K562 (cell line): ENCODE results near the gene HRAS. TPM values are rescaled to one million over a fixed set of nuclear protein-coding genes. Genes with fewer than 3 reads are reported as not detected.

Experiments used
- ATAC-seq: fragments of 200-7000 bp; cut with Tn5 transposase; 3 replicates; pipeline ENCODE4 v1.9.1; 2020; ENCODE audit warnings: moderate library complexity
- BruUV-seq: library from RNA; stranded (reverse); fragments of 400-500 nt; replicated peaks from 2 replicates; lab custom pipeline; 2021; lab: Mats Ljungman, UMichigan
- CTCF ChIA-PET: fragments of 300-600 bp; formaldehyde crosslinking; extraction: SDS; loops from one replicate; lab custom pipeline; 2021; ENCODE audit warnings: low intra/inter-chr PET ratio; lab: Yijun Ruan, JAX
- POLR2A ChIA-PET: fragments of 300-600, 350-650 bp; sonication (Branson Sonifier 250); formaldehyde crosslinking; extraction: SDS; loops from one replicate; lab custom pipeline; 2021; ENCODE audit warnings: antibody characterized with exemption, inconsistent platforms; lab: Yijun Ruan, JAX
- DNase-seq, 4 experiments: peaks; one replicate each; pipeline versions ENCODE4 v3.0.0 to v3.0.0-alpha.2; 2011 to 2018; ENCODE audit warnings: low spot score in 3 of 4, mixed read lengths in 3 of 4; ENCODE audit errors: extremely low read depth in 1 of 4
- FAIRE-seq: peaks from 2 replicates; lab custom pipeline; 2011; peaks lifted over from hg19 to GRCh38; lab: Jason Lieb, UNC
- H2AFZ ChIP-seq: 2 replicates; pipeline ENCODE4 v1.6.0; 2011; ENCODE audit warnings: low read depth, low read length, control low read depth, inconsistent platforms
- H3K27ac ChIP-seq: fragments of 200-600 bp; 3 replicates; pipeline ENCODE4 v1.8.0; 2011; ENCODE audit warnings: low read depth, mild to moderate bottlenecking, control low read depth, inconsistent platforms, low read length, moderate library complexity, mixed read lengths; ENCODE audit errors: extremely low read depth
- H3K27me3 ChIP-seq, 2 experiments: fragments of 300-600 bp in 1 of 2; 2 replicates in 1 of 2; 3 replicates in 1 of 2; pipeline versions ENCODE4 v1.6.0 to v1.8.0; 2011; ENCODE audit warnings: inconsistent platforms in 2 of 2, low read length in 2 of 2, mild to moderate bottlenecking in 1 of 2, mixed read lengths in 1 of 2, moderate library complexity in 1 of 2; ENCODE audit not compliant: control insufficient read depth in 2 of 2, insufficient read depth in 2 of 2
- H3K36me3 ChIP-seq: fragments of 300-600 bp; 3 replicates; pipeline ENCODE4 v1.8.0; 2011; ENCODE audit warnings: mild to moderate bottlenecking, low read length, inconsistent platforms; ENCODE audit not compliant: control insufficient read depth, insufficient read depth
- H3K4me1 ChIP-seq, 2 experiments: fragments of 200-600 bp in 1 of 2; replicated peaks in 1 of 2; 2 replicates in 1 of 2; 3 replicates in 1 of 2; pipeline versions ENCODE4 v1.5.1 to v1.8.0; 2011; ENCODE audit warnings: inconsistent platforms in 2 of 2, low read length in 2 of 2, mild to moderate bottlenecking in 1 of 2, mixed read lengths in 1 of 2, moderate library complexity in 1 of 2; ENCODE audit not compliant: control insufficient read depth in 2 of 2, insufficient read depth in 2 of 2
- H3K4me2 ChIP-seq: 2 replicates; pipeline ENCODE4 v1.6.1; 2011; ENCODE audit warnings: low read length, control low read depth, inconsistent platforms, mixed read lengths; ENCODE audit not compliant: insufficient read depth
- H3K4me3 ChIP-seq: fragments of 200-600 bp; sonication (generic), shearing (Covaris generic); 2 replicates; pipeline ENCODE4 v1.5.1; 2016; ENCODE audit warnings: control low read depth, inconsistent platforms
- H3K79me2 ChIP-seq: fragments of 200-600 bp; 3 replicates; pipeline ENCODE4 v1.8.0; 2011; ENCODE audit warnings: low read length, inconsistent platforms; ENCODE audit not compliant: control insufficient read depth, insufficient read depth
- H3K9ac ChIP-seq, 2 experiments: 2 replicates each; pipeline versions ENCODE4 v1.6.0 to v1.6.1; 2011; ENCODE audit warnings: low read depth in 2 of 2, low read length in 2 of 2, control low read depth in 1 of 2, inconsistent platforms in 1 of 2, mild to moderate bottlenecking in 1 of 2, mixed read lengths in 1 of 2; ENCODE audit not compliant: insufficient read depth in 1 of 2
- H3K9me1 ChIP-seq: one replicate; pipeline ENCODE4 v1.6.0; 2011; ENCODE audit warnings: inconsistent platforms, mild to moderate bottlenecking, low read length, moderate library complexity; ENCODE audit not compliant: control insufficient read depth, insufficient read depth
- H3K9me3 ChIP-seq: replicated peaks from 2 replicates; pipeline ENCODE4 v1.5.1; 2011; ENCODE audit warnings: low read depth, low read length, inconsistent platforms; ENCODE audit not compliant: control insufficient read depth, insufficient read depth
- H4K20me1 ChIP-seq: replicated peaks from 2 replicates; pipeline ENCODE4 v1.6.1; 2011; ENCODE audit warnings: low read length, inconsistent platforms, mixed read lengths; ENCODE audit not compliant: control insufficient read depth, insufficient read depth
- CBFA2T3 ChIP-seq: fragments of 450-650 bp; IDR thresholded peaks from 2 replicates; pipeline ENCODE4 v1.6.1; 2017
- CTBP1 ChIP-seq: fragments of 450-650 bp; IDR thresholded peaks from 2 replicates; pipeline ENCODE4 v1.6.1; 2016; ENCODE audit warnings: borderline replicate concordance
- ETV5 ChIP-seq: sonication (generic); formaldehyde crosslinking; IDR thresholded peaks from 2 replicates; pipeline ENCODE4 v1.4.0; 2020; ENCODE audit warnings: low read depth, mild to moderate bottlenecking, missing genetic modification reagents
- FUS ChIP-seq: fragments of 200-400 bp; formaldehyde crosslinking; optimal IDR thresholded peaks from 2 replicates; pipeline ENCODE3; 2017; ENCODE audit warnings: low read depth, low read length
- MAFF ChIP-seq: IDR thresholded peaks from 2 replicates; pipeline ENCODE4 v1.6.1; 2012; ENCODE audit warnings: low read length, improper control_type of control experiment
- MYC ChIP-seq, 2 experiments: fragments of 250-450 bp in 1 of 2; sonication (Bioruptor Pico) in 1 of 2; IDR thresholded peaks; 2 replicates each; pipeline versions ENCODE4 v1.5.1 to v1.6.1; 2012 to 2021; ENCODE audit warnings: low read depth in 2 of 2, borderline replicate concordance in 1 of 2, improper control_type of control experiment in 1 of 2, low read length in 1 of 2, mild to moderate bottlenecking in 1 of 2, moderate library complexity in 1 of 2
- NCOA1 ChIP-seq: fragments of 450-650 bp; IDR thresholded peaks from 2 replicates; pipeline ENCODE4 v1.6.1; 2016; ENCODE audit warnings: low read depth
- NCOR1 ChIP-seq: fragments of 450-650 bp; IDR thresholded peaks from 2 replicates; pipeline ENCODE4 v1.6.1; 2016; ENCODE audit warnings: mild to moderate bottlenecking, moderate library complexity
- NR3C1 ChIP-seq: sonication (generic); formaldehyde crosslinking; IDR thresholded peaks from 2 replicates; pipeline ENCODE4 v1.8.1; 2022; ENCODE audit warnings: missing genetic modification reagents
- PHB2 ChIP-seq: fragments of 450-650 bp; IDR thresholded peaks from 2 replicates; pipeline ENCODE4 v1.6.1; 2017; ENCODE audit warnings: low read depth
- PTBP1 ChIP-seq: fragments of 200-400 bp; formaldehyde crosslinking; IDR thresholded peaks from 2 replicates; pipeline ENCODE4 v1.6.1; 2017; ENCODE audit warnings: low read depth, low read length
- RBBP5 ChIP-seq: fragments of 200-600 bp; sonication (generic); IDR thresholded peaks from 2 replicates; pipeline ENCODE4 v1.6.1; 2012; ENCODE audit warnings: borderline replicate concordance, mild to moderate bottlenecking, low read length, control low read depth, inconsistent platforms; ENCODE audit not compliant: insufficient read depth, poor library complexity, severe bottlenecking
- SMARCE1 ChIP-seq: fragments of 450-650 bp; IDR thresholded peaks from 2 replicates; pipeline ENCODE4 v1.7.1; 2016; ENCODE audit warnings: mild to moderate bottlenecking
- ZFX ChIP-seq: sonication (generic); formaldehyde crosslinking; IDR thresholded peaks from 2 replicates; pipeline ENCODE4 v1.8.0; 2022; ENCODE audit warnings: mild to moderate bottlenecking, missing genetic modification reagents, moderate library complexity
- ZNF212 ChIP-seq: fragments of 450-650 bp; formaldehyde crosslinking; IDR thresholded peaks from 2 replicates; pipeline ENCODE4 v1.4.0; 2020; ENCODE audit warnings: mild to moderate bottlenecking
- ZNF280A ChIP-seq: fragments of 450-650 bp; IDR thresholded peaks from 2 replicates; pipeline ENCODE4 v1.6.1; 2018; ENCODE audit warnings: mild to moderate bottlenecking, low read depth; ENCODE audit not compliant: partially characterized antibody
- WGBS: fragments of 100-300 bp; shearing (Covaris generic); methylation state at CpG from one replicate; pipeline ENCODE4 v1.1.6; 2016; ENCODE audit warnings: low coverage, mixed read lengths; ENCODE audit not compliant: insufficient coverage; ENCODE audit errors: missing lambda C conversion rate; 5-methylcytosine and 5-hydroxymethylcytosine counted together
- in situ Hi-C: fragments of 300-500 bp; cut with MboI; formaldehyde crosslinking; loops from 4 replicates; pipeline ENCODE4 v1.15.0; 2018; ENCODE audit warnings: inconsistent platforms, mixed read lengths
- intact Hi-C: fragments of 100-400 bp; cut with micrococcal nuclease; formaldehyde crosslinking; loops from 2 replicates; pipeline ENCODE4 v1.14.2; 2022
- polyA plus RNA-seq, 8 experiments: library from polyadenylated mRNA; depleted of rRNA in 4 of 8; stranded (reverse) in 5 of 8; unstranded in 3 of 8; fragments of >200 nt; fragmentation: Nextera tagmentation in 2 of 8; fragmentation: Illumina TruSeq in 1 of 8; extraction: Ambion mirVana in 2 of 8; extraction: Trizol in 1 of 8; gene quantifications; 2 replicates each; pipeline versions ENCODE4 v1.2.1 to v1.2.3, GENCODE V29; 2011 to 2014; ENCODE audit warnings: inconsistent platforms in 1 of 8, missing spikeins in 1 of 8
- total RNA-seq, 7 experiments: library from RNA; depleted of rRNA in 6 of 7; stranded (reverse); fragments of >200 nt in 6 of 7; fragmentation: Illumina TruSeq in 2 of 7; extraction: Trizol in 2 of 7; gene quantifications; 2 replicates each; pipeline versions ENCODE4 v1.2.1 to v1.2.3, GENCODE V29; 2011 to 2021; ENCODE audit warnings: low replicate concordance in 1 of 7
- TF ChIP-seq, protein P1 (sequence below): fragments of 450-650 bp; IDR thresholded peaks from 2 replicates; pipeline ENCODE4 v1.6.1; 2016; ENCODE audit warnings: low read depth, mild to moderate bottlenecking, moderate library complexity
- TF ChIP-seq, protein P2 (sequence below): fragments of 250-450 bp; sonication (Bioruptor Pico); IDR thresholded peaks from 2 replicates; pipeline ENCODE4 v1.8.0; 2021; ENCODE audit warnings: mild to moderate bottlenecking, moderate library complexity

The HRAS gene
- total and polyA plus RNA-seq, 9 of the 15 experiments (the other 6 are each of a cell fraction or from before 2014, with no cell fraction given), result 2.8 to 73.5 (median 29.6) TPM

DNA sequence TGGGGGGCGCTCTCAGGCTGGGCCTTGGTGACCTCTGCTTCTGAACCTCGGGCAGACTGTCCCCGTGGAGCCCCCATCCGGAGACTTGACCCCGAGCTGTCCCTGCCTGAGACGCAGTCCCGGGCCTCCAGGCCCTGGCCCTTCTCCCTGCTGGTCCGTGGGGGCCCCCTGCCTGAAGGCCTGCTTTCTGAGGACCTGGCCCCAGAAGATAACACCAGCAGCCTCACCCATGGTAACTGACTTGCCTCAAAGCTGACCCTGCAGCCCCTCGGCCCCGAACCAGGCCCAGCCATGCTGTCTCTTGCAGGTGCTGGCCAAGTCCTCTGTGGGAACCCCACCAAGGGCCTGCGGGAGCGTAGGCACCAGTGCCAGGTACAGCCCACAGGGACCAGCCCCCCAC, 16.2 kb upstream of the HRAS start:
- H4K20me1 ChIP-seq, result no peaks in the 10 kb centered on the region
- H3K4me1 ChIP-seq, result peaks cover 13 to 76% of the 10 kb centered on the region in 2 experiments; a peak in 4 of 5 replicates
- H3K27me3 ChIP-seq, result no peaks in the 10 kb centered on the region
- DNase-seq (peak in 3 of 4 experiments; percentile 21 to 69 (median 44)), FAIRE-seq (peak; percentile 62), ATAC-seq (peak; percentile 60)
- no peak overlapping the region for H3K4me3 ChIP-seq
- BruUV-seq, result no TSS peak
- peak overlapping the region; percentile 25; the same call in 1 of the 2 replicates for H3K4me2 ChIP-seq
- H3K36me3 ChIP-seq, result no peaks in the 10 kb centered on the region
- 35% methylated on average over 10 of the region's 12 CpGs for WGBS
- in situ Hi-C loops, result no loop called here
- no peaks in the 10 kb centered on the region for H3K9me1 ChIP-seq
- H3K79me2 ChIP-seq, result no peaks in the 10 kb centered on the region
- POLR2A ChIA-PET, result interaction anchor here (1.0 to 2.1 kb wide), 5 partner anchors 9 to 24 kb away, joined by 4 to 8 read pairs (median 5); partner anchors contain the start of genes LMNTD2, PHRF1 and RASSF7
- H3K9ac ChIP-seq, result peak overlapping the region; percentile 41 to 88
- H3K27ac ChIP-seq, result peak overlapping the region; percentile 25; the same call in 1 of the 3 replicates
- H3K9me3 ChIP-seq, result no peaks in the 10 kb centered on the region
- peak overlapping the region; percentile 79 for H2AFZ ChIP-seq
- intact Hi-C loops, result loop anchor here (5.0 to 10.0 kb wide), 3 partner anchors 63 to 176 kb away; partner anchors contain the start of genes DEAF1, IRF7 and TMEM80
- CTCF ChIA-PET, result no interaction called here
- TF ChIP-seq PTBP1 (no peak), NCOA1 (no peak), ETV5 (CRISPR knock-in tag) (no peak), CTBP1 (no peak), RBBP5 (no peak), ZFX (CRISPR knock-in tag) (peak; percentile 51; the same call in 1 of the 2 replicates), MAFF (no peak), NCOR1 (0 out of 2 replicates have a peak, but pooled peaks have one; percentile 17), PHB2 (no peak), MYC (IDR thresholded peaks at IDR 0.05; ENCODE audit: low read depth, low read length) (no peak), MYC (CRISPR knock-in tag; IDR thresholded peaks at IDR 0.05; ENCODE audit: borderline replicate concordance, low read depth) (no peak), ZNF212 (no peak), SMARCE1 (no peak), CBFA2T3 (peak; percentile 51), FUS (no peak), ZNF280A (no peak), NR3C1 (no peak)
- TF ChIP-seq, protein P1, sequence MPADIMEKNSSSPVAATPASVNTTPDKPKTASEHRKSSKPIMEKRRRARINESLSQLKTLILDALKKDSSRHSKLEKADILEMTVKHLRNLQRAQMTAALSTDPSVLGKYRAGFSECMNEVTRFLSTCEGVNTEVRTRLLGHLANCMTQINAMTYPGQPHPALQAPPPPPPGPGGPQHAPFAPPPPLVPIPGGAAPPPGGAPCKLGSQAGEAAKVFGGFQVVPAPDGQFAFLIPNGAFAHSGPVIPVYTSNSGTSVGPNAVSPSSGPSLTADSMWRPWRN, result no peak
- TF ChIP-seq, protein P2, sequence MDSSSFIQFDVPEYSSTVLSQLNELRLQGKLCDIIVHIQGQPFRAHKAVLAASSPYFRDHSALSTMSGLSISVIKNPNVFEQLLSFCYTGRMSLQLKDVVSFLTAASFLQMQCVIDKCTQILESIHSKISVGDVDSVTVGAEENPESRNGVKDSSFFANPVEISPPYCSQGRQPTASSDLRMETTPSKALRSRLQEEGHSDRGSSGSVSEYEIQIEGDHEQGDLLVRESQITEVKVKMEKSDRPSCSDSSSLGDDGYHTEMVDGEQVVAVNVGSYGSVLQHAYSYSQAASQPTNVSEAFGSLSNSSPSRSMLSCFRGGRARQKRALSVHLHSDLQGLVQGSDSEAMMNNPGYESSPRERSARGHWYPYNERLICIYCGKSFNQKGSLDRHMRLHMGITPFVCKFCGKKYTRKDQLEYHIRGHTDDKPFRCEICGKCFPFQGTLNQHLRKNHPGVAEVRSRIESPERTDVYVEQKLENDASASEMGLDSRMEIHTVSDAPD (CRISPR knock-in tag), result no peak
